ENCODE measurements around the gene SH2D1B.

The SH2D1B gene

GRCh38 chr1:162370161-162370560 lies 41.8 kb downstream of the SH2D1B start:
- Histone ChIP-seq H3K4me1 (ENCODE audit: low read depth, poor library complexity, severe bottlenecking) (no peaks in the 10 kb centered on the region), H4K20me1 (ENCODE audit: insufficient read depth) (no peaks in the 10 kb centered on the region), H3K4me2 (no peak overlapping the region), H3K9ac (no peak overlapping the region), H3K27me3 (ENCODE audit: insufficient read depth, low read depth) (no peaks in the 10 kb centered on the region), H3K79me2 (ENCODE audit: insufficient read depth, low read depth) (no peaks in the 10 kb centered on the region), H3K36me3 (ENCODE audit: insufficient read depth) (no peaks in the 10 kb centered on the region), H3K27ac (no peak overlapping the region), H2AFZ (ENCODE audit: low read depth) (no peak overlapping the region), H3K4me3 (IDR thresholded peaks at IDR 0.05; ENCODE audit: insufficient read depth, low read depth, low read length) (no peak overlapping the region)
- no peak for TF ChIP-seq CTCF (conservative IDR thresholded peaks at IDR 0.05; ENCODE audit: low read depth, low read length)

GRCh38 chr1:162369571-162369970 lies 42.4 kb downstream of the SH2D1B start:
- TF ChIP-seq CTCF (conservative IDR thresholded peaks at IDR 0.05; ENCODE audit: low read depth, low read length) = no peak
- no peaks in the 10 kb centered on the region for H3K27me3 ChIP-seq (ENCODE audit: insufficient read depth, low read depth)

GRCh38 chr1:162368451-162368850 lies 43.5 kb downstream of the SH2D1B start:
- Histone ChIP-seq H3K36me3 (ENCODE audit: insufficient read depth) (no peaks in the 10 kb centered on the region), H3K79me2 (ENCODE audit: insufficient read depth, low read depth) (no peaks in the 10 kb centered on the region), H3K4me2 (no peak overlapping the region), H3K27me3 (ENCODE audit: insufficient read depth, low read depth) (no peaks in the 10 kb centered on the region), H3K4me1 (ENCODE audit: low read depth, poor library complexity, severe bottlenecking) (no peaks in the 10 kb centered on the region), H4K20me1 (ENCODE audit: insufficient read depth) (no peaks in the 10 kb centered on the region), H2AFZ (ENCODE audit: low read depth) (no peak overlapping the region), H3K9ac (no peak overlapping the region), H3K27ac (no peak overlapping the region), H3K4me3 (IDR thresholded peaks at IDR 0.05; ENCODE audit: insufficient read depth, low read depth, low read length) (no peak overlapping the region)
- TF ChIP-seq CTCF (conservative IDR thresholded peaks at IDR 0.05; ENCODE audit: low read depth, low read length) = no peak

More at GRCh38 chr1:162369571-162369970, 42.4 kb downstream of the SH2D1B start:
- H3K4me2 ChIP-seq = no peak overlapping the region
- H3K36me3 ChIP-seq (ENCODE audit: insufficient read depth) = no peaks in the 10 kb centered on the region
- no peaks in the 10 kb centered on the region for H3K79me2 ChIP-seq (ENCODE audit: insufficient read depth, low read depth)
- H3K27ac ChIP-seq = no peak overlapping the region
- no peak overlapping the region for H3K9ac ChIP-seq
- H3K4me3 ChIP-seq (IDR thresholded peaks at IDR 0.05; ENCODE audit: insufficient read depth, low read depth, low read length) = no peak overlapping the region
- no peaks in the 10 kb centered on the region for H3K4me1 ChIP-seq (ENCODE audit: low read depth, poor library complexity, severe bottlenecking)
- H2AFZ ChIP-seq (ENCODE audit: low read depth) = no peak overlapping the region
- no peaks in the 10 kb centered on the region for H4K20me1 ChIP-seq (ENCODE audit: insufficient read depth)

DNA sequence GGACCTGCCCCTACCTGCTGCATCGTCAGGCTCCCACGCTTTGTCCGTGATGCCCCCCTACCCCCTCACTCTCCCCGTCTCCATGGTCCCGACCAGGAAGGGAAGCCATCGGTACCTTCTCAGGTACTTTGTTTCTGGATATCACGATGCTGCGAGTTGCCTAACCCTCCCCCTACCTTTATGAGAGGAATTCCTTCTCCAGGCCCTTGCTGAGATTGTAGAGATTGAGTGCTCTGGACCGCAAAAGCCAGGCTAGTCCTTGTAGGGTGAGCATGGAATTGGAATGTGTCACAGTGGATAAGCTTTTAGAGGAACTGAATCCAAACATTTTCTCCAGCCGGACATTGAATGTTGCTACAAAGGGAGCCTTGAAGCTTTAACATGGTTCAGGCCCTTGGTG lies 44.2 kb downstream of the SH2D1B start:
- no peak overlapping the region for H3K4me2 ChIP-seq
- H3K9ac ChIP-seq = no peak overlapping the region
- TF ChIP-seq CTCF (conservative IDR thresholded peaks at IDR 0.05; ENCODE audit: low read depth, low read length) = no peak
- H2AFZ ChIP-seq (ENCODE audit: low read depth) = no peak overlapping the region
- no peaks in the 10 kb centered on the region for H3K79me2 ChIP-seq (ENCODE audit: insufficient read depth, low read depth)
- H3K4me1 ChIP-seq (ENCODE audit: low read depth, poor library complexity, severe bottlenecking) = no peaks in the 10 kb centered on the region
- no peak overlapping the region for H3K4me3 ChIP-seq (IDR thresholded peaks at IDR 0.05; ENCODE audit: insufficient read depth, low read depth, low read length)
- H3K36me3 ChIP-seq (ENCODE audit: insufficient read depth) = no peaks in the 10 kb centered on the region
- H3K27me3 ChIP-seq (ENCODE audit: insufficient read depth, low read depth) = no peaks in the 10 kb centered on the region
- no peak overlapping the region for H3K27ac ChIP-seq
- no peaks in the 10 kb centered on the region for H4K20me1 ChIP-seq (ENCODE audit: insufficient read depth)
